NB4 (cell line): Measurements from ENCODE around the gene MRTFA.

Experiments used
- POLR2A ChIP-seq: IDR thresholded peaks from 2 replicates; pipeline ENCODE4 v1.6.1; 2011; ENCODE audit warnings: mild to moderate bottlenecking; ENCODE audit not compliant: insufficient read length; ENCODE audit errors: extremely low read depth
- TF ChIP-seq, protein P1 (sequence below): IDR thresholded peaks from one replicate; pipeline ENCODE4 v1.5.1; 2012; ENCODE audit warnings: low read depth, low read length
- TF ChIP-seq, protein P2 (sequence below): IDR thresholded peaks from 2 replicates; pipeline ENCODE4 v1.6.1; 2011; ENCODE audit warnings: low read depth, low read length

DNA sequence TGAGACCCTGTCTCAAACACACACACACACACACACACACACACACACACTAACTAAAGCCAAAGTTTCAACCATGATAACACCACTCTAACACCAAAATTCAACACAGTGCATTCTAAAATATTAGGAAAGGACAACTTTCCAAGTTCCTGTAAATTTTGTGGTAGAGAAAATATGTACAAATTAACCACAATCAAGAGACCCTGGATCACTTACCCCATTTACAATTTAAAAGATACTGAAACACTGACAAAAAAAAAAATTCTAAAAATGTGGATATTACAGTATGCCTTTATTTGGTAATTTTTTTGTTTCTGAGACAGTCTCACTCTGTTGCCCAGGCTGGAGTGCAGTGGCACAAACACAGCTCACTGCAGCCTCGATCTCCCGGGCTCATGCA lies 9.7 kb downstream of the MRTFA start:
- TF ChIP-seq, protein P1, sequence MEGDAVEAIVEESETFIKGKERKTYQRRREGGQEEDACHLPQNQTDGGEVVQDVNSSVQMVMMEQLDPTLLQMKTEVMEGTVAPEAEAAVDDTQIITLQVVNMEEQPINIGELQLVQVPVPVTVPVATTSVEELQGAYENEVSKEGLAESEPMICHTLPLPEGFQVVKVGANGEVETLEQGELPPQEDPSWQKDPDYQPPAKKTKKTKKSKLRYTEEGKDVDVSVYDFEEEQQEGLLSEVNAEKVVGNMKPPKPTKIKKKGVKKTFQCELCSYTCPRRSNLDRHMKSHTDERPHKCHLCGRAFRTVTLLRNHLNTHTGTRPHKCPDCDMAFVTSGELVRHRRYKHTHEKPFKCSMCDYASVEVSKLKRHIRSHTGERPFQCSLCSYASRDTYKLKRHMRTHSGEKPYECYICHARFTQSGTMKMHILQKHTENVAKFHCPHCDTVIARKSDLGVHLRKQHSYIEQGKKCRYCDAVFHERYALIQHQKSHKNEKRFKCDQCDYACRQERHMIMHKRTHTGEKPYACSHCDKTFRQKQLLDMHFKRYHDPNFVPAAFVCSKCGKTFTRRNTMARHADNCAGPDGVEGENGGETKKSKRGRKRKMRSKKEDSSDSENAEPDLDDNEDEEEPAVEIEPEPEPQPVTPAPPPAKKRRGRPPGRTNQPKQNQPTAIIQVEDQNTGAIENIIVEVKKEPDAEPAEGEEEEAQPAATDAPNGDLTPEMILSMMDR, result no peak
- TF ChIP-seq POLR2A, result no peak
- TF ChIP-seq, protein P2, sequence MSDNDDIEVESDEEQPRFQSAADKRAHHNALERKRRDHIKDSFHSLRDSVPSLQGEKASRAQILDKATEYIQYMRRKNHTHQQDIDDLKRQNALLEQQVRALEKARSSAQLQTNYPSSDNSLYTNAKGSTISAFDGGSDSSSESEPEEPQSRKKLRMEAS, result no peak
